ENCODE results near the gene SLC25A26. TPM values are rescaled to one million over a fixed set of nuclear protein-coding genes. Genes with fewer than 3 reads are reported as not detected.

The SLC25A26 gene
- total RNA-seq, 4 donors from 2014 or later = 22.0 to 33.9 (median 27.0) TPM

DNA sequence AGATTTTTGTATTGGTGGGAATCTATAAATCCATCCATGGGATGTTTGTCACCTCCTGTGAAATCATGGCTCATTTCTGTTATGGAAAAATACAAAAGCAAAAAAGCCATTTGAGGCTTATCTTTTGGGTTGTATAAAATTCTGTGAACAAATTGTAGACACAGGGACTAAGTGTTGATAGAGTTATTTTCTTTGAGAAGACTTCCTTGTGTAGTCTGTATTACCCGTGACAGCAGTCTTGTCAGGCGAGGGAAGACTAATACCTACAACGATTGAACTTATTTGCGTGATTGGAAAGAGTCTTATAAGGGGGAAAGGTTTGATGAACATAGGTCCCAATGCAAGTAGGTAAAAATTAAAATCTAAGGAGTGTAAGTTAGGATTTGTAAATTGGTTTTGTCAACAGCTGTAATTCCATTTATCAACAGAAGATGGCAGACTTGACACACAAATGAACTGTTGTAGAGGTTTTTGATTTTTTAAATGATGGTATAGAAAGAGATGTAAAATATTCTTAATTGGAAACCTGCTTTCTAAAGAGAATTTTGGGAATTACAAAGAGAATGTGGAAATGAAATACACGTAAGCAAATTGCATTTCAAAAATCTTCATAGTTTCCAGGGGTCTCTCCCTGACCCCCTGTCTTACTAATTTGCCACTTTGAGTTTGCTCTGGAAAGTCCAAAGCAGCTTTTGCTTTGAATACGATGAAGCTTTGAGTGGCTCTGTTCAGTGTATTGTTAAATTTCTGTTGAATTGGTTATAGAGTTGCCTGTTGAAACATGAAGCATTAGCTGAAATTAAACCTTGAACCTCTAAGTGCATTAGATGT is 33.2 kb downstream of the SLC25A26 start:
- Histone ChIP-seq H3K4me1 (no peaks in the 10 kb centered on the region), H3K27me3 (no peaks in the 10 kb centered on the region), H3K9me3 (no peaks in the 10 kb centered on the region), H3K4me3 (no peak overlapping the region), H3K36me3 (peaks cover 0 to 29% of the 10 kb centered on the region in 2 donors), H3K27ac (no peak overlapping the region)
- no peak for TF ChIP-seq POLR2A (IDR thresholded peaks at IDR 0.05)
- no peak for TF ChIP-seq POLR2AphosphoS5 (IDR thresholded peaks at IDR 0.05)
- TF ChIP-seq EP300 (IDR thresholded peaks at IDR 0.05) = no peak
- TF ChIP-seq, protein P1, sequence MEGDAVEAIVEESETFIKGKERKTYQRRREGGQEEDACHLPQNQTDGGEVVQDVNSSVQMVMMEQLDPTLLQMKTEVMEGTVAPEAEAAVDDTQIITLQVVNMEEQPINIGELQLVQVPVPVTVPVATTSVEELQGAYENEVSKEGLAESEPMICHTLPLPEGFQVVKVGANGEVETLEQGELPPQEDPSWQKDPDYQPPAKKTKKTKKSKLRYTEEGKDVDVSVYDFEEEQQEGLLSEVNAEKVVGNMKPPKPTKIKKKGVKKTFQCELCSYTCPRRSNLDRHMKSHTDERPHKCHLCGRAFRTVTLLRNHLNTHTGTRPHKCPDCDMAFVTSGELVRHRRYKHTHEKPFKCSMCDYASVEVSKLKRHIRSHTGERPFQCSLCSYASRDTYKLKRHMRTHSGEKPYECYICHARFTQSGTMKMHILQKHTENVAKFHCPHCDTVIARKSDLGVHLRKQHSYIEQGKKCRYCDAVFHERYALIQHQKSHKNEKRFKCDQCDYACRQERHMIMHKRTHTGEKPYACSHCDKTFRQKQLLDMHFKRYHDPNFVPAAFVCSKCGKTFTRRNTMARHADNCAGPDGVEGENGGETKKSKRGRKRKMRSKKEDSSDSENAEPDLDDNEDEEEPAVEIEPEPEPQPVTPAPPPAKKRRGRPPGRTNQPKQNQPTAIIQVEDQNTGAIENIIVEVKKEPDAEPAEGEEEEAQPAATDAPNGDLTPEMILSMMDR (IDR thresholded peaks at IDR 0.05) = peak; percentile 67 to 77 (median 72)
- 53 to 62% methylated on average over 6 of the region's 6 CpGs for WGBS, 2 donors (ENCODE audit: low coverage in 1 of 2)
- no peak for ATAC-seq

DNA sequence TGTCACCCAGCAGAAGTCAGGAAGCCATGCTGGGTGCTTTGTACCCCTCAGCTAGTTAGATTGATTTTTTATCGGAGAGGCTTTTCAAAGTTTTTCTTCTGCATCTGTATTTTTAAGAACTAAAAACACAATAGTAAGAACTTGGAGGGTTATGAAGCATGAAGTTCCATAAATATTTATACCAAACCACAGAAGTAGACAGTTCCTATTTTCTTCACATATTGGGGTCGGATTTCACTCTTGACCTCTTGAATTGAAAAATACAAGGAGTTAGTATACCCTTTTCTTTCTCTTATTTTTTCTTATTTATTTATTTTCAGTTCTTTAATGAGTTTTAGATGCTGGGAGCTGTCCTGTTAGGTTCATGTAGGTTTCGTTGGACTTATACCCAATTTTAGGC is 35.1 kb downstream of the SLC25A26 start:
- Histone ChIP-seq H3K27me3 (no peaks in the 10 kb centered on the region), H3K9me3 (no peaks in the 10 kb centered on the region), H3K4me3 (no peak overlapping the region), H3K4me1 (no peaks in the 10 kb centered on the region), H3K36me3 (peaks cover 0 to 12% of the 10 kb centered on the region in 2 donors), H3K27ac (no peak overlapping the region)
- WGBS, 2 donors (ENCODE audit: low coverage in 1 of 2) = 87 to 89% methylated on average over 3 of the region's 3 CpGs
- TF ChIP-seq POLR2A (IDR thresholded peaks at IDR 0.05) (no peak), EP300 (IDR thresholded peaks at IDR 0.05) (no peak), POLR2AphosphoS5 (IDR thresholded peaks at IDR 0.05) (no peak)
- TF ChIP-seq, protein P1 (IDR thresholded peaks at IDR 0.05) = no peak
- no peak for ATAC-seq

GRCh38 chr3:66256806-66257205 is 36.0 kb downstream of the SLC25A26 start:
- Histone ChIP-seq H3K4me1 (no peaks in the 10 kb centered on the region), H3K4me3 (no peak overlapping the region), H3K27ac (no peak overlapping the region), H3K9me3 (no peaks in the 10 kb centered on the region), H3K27me3 (no peaks in the 10 kb centered on the region), H3K36me3 (peaks cover 0 to 5% of the 10 kb centered on the region in 2 donors)
- TF ChIP-seq EP300 (IDR thresholded peaks at IDR 0.05) = no peak
- TF ChIP-seq, protein P1 (IDR thresholded peaks at IDR 0.05) = no peak
- no peak for TF ChIP-seq POLR2AphosphoS5 (IDR thresholded peaks at IDR 0.05)
- TF ChIP-seq POLR2A (IDR thresholded peaks at IDR 0.05) = no peak
- ATAC-seq = no peak
- 81 to 87% methylated on average over 2 of the region's 2 CpGs for WGBS, 2 donors (ENCODE audit: low coverage in 1 of 2)

DNA sequence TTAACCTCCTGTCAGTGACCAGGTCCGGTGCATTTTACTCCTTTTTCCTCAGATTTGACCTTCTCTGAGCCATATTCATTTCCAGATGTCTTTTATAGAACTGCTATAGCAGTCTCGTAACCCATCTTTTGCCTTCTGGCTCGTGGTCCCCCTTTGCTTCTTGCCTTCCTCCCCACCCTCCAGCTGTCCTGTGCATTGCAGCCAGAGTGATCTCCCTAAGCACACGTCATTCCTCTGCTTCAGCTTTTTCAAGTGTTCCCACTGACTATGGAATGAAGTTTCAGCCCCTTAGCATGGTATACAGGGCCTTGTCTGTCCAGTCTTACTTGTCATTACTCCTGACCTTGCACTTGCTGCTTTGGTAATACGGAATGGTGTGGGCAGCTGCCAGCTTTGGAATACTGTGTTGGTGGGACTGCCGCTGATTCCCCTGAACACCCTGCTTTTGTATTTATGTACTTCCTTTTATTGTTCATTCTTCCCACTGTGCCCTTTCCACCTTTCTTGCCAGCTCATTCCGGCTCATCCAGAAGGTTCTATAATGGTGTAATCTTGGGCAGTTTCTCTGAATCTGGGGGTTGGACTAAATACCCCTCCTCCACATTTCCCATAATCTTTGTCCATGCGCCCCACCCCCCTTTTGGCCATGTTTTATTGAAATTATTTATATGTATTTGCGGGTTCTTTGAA is 38.9 kb downstream of the SLC25A26 start:
- H3K4me3 ChIP-seq = no peak overlapping the region
- H3K36me3 ChIP-seq = peaks cover 0 to 19% of the 10 kb centered on the region in 2 donors
- no peak for ATAC-seq
- TF ChIP-seq POLR2A (IDR thresholded peaks at IDR 0.05) (no peak), EP300 (IDR thresholded peaks at IDR 0.05) (no peak), POLR2AphosphoS5 (IDR thresholded peaks at IDR 0.05) (no peak)
- TF ChIP-seq, protein P1 (IDR thresholded peaks at IDR 0.05) = no peak
- no peaks in the 10 kb centered on the region for H3K4me1 ChIP-seq
- no peaks in the 10 kb centered on the region for H3K9me3 ChIP-seq
- H3K27ac ChIP-seq = no peak overlapping the region
- WGBS, 2 donors (ENCODE audit: low coverage in 1 of 2) = 86 to 92% methylated on average over 8 to 9 of the region's 9 CpGs
- no peaks in the 10 kb centered on the region for H3K27me3 ChIP-seq

All from gastroesophageal sphincter (tissue), 4 donors.